Stimulated activated CD4-positive, alpha-beta T cell treated with anti-CD3 and anti-CD28 coated beads, TNF-alpha, amount 100 ng/mL, for 1 hour (primary cell): ENCODE results near the gene SRRD.
"Not testable (repeated sequence)": the region's sequence is repeated elsewhere in the genome, so short reads cannot be mapped to it uniquely, and the experiment has no call there.

Source experiments
- DNase-seq, 3 donors: peaks; one replicate each; pipeline ENCODE4 v3.0.0-alpha.2; 2020; ENCODE audit warnings: low read depth in 3 of 3, low spot score in 1 of 3

SRRD gene

GRCh38 chr22:26483439-26484359, at the start of gene SRRD, which contains the start of gene HPS4:
TSS of gene SRRD (plus strand) at chr22:26483877. CDS start at chr22:26483891, 14 bp downstream.
TSS of gene HPS4 (minus strand) at chr22:26483783. CDS start at chr22:26481762, 2,021 bp downstream.
- peak; percentile 75 to 92 (median 84) for DNase-seq

- DNase-seq, result no peak
These were observed 48.2 kb upstream of the SRRD start for GRCh38 chr22:26435327-26436093.

DNA sequence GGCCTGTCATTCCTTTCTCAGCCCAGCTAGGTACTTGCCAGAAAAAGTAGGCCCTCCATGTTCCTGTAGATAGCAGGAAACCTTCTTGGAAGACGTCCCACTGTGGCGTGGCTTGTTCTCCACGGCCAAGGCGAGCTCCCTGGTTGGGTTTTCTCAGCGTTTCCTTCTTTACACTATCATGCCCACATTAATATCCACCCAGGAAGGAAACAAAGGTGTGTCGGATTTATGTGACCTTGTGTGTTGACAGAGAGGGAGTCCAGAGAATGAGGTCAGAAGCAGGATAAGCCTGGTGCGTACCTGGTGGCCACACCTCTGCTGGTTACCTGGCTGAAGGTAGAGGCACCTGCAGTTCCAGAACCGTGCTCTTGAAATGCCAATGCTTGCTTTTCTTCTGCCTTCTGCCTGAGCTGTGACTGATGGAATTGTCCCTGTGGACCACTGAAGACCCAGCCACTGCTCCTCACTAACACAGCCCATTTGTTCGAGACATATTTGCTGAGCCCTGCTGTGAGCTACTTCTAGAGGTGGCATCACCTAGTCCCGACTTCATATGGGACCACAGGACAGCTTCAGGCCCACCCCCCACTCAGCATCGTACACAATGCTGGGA, 46.7 kb upstream of the SRRD start:
- DNase-seq, result no peak

DNA sequence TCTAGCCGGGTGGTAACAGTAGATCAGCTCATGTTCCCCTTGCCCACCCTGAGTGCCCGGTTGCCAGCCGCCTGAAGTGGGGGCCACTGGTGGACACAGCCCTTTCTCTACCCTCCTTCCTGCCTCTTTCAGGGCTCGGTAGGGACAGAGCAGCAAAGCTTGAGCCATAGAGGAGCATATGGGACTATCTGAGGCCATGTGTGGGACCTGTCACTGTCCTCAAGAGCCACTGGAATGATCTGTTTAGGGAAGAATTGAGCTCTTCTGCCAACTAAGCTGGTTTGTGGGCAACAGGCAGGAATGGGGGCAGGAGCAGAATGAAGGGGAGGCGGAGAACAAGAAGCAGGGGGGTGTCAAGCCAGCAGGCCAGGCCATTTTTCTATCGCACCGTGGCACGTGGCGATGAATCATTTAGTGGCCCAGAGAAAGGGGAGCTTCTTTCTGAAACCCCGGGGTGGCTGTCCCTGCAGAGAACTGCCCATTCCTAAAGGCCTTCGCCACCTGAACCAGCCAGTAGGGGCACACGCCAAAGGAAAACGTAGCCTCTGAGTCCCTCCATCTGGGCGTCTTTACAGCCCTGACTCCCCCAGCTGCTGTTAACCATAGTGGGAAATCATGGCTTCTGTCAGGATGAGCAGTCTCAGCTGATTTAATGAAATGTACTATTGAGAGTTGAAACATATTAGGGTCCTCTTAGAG, 45.8 kb upstream of the SRRD start:
- DNase-seq, result no peak

DNA sequence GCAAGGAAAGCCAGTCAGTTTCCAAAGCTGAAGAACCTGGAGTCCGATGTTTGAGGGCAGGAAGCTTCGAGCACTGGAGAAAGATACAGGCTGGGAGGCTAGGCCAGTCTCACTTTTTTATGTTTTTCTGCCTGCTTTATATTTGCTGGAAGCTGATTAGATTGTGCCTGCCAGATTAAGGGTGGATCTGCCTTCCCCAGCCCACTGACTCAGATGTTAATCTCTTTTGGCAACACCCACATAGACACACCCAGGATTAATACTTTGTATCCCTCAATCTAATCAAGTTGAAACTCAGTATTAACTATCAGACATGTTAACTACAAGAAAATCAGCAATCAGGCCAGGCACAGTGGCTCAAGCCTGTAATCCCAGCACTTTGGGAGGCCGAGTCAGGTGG, 44.9 kb upstream of the SRRD start:
- DNase-seq, result not testable (repeated sequence)

DNA sequence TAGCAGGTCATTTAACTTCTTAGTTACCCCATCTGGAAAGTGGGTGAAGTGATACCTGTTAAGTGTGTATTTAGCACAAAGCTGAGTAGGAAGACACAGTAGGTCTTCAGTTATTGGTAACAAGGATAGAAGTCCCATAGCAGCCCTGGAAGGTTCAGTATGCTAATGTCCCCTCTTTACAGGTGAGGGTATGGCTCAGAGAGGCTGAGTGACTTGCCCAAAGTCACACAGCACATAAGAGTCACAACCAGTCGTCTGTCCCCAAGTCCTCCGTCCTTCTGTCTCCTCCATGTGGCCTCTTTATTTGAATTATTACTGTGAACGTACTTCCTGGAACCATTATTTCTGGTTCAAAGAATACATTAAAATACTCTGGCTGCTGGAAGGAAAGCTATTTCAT, 44.1 kb upstream of the SRRD start:
- DNase-seq, result no peak

DNA sequence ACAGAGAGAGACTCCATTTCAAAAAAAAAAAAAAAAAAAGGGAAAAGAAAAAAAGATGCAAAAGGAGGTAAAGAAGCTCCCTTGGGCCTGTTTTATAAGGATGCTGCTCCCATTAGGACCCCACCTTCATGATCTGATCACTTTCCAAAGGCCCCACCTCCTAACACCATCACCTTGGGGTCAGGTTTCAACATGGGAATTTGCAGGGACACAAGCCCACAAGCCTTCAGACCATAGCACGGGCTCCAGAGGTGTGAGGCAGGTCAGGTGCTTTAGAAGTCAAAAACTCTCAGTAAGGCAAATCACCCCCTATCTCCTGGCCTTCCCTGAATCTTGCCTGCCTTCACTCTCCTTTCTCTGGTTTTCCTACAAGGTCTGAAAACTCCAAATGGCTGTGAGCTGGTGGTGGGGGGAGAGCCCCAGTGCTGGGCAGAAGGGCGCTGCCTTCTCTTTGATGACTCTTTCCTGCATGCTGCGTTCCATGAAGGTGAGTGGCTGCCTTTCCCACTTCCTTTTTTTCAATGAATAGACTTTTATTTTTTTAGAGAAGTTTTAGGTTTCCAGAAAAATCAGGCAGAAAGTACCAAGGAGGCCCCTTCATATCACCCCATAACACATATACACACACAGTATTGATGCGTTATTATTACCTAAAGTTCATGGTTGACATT, 41.5 kb upstream of the SRRD start:
- DNase-seq, result no peak

DNA sequence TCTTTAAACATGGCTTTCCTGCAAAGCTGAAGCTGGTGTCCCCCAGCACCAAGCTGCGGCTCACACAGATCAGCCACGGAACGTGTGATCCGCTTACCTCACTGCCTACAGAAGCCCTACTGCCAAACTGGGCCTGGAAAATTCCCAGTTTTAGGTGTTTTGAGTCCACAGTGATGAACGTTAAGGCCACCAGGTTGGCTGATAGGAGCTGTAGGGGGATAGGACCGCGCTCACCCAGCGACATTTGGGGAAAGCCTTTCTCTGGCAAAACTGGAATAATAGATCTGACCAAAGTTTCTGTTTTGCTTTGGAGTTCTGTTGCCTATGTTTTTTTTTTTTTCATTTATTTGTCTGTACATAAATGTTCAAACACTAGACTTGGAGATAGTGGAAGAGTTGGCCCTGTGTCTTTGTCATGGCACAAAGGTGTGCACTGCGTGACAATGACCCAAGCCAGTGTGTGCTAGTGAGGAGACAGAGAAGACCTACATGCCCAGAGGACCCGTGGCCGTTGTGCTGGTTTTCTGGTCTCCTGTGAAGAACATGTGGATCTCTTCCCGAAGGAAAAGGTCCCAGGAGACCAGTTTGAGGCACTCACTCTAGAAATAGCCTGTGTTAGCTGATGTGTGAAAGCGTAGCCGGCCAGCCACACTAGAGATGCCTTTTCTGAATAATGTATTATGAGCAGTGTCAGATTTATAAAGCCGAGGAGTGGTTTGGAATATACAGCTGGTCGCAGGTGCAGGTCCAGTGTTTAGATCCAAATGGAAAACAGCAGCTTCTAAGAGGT, 39.6 kb upstream of the SRRD start:
- no peak for DNase-seq

DNA sequence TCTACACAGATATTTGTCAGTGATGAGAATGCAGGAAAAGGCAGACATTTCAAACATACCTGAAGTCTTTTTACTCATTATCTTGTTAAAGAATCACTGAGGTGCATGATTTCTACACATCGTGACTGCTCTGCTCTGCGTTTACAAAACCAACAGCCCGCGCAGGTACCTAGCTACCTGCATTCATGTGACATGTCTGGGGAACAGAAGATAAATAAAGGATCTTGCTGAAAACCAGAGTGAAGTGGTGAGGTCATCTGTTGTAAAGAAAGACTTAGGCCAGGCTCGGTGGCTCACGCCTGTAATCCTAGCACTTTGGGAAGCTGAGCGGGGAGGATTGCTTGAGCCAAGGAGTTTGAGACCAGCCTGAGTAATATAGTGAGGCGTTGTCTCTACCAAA, 38.9 kb upstream of the SRRD start:
- no peak for DNase-seq

- DNase-seq, result no peak
These were observed 38.0 kb upstream of the SRRD start for GRCh38 chr22:26445577-26446275.

DNA sequence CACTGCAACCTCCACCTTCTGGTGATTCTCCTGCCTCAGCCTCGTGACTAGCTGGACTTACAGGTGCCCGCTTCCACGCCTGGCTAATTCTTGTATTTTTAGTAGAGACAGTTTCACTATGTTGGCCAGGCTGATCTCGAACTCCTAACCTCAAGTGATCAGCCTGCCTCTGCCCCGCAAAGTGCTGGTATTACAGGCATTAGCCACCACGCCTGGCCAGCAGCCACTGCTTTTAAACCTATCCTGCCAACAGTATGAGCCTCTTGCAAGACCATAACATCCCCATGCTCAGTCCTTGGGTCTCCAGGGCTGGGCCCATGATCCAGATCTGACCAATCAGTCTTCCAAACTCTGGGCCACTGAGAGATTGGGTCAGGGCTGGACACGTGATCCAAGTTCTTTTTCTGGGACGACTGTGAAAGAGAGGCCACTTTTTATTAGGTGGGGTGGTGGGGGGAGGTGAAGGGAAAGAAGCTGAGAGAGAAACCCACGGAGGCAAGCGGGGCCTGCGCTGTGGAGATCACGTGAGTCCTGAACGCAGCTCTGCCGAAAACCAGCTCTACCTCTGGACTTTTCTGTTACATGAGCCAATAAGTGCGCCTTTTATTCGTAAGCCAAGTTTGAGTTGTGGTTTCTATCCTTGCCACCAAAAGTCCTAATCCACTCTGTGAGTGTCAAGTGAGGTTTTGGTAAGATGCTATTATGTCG, 36.7 kb upstream of the SRRD start:
- no peak for DNase-seq

- no peak for DNase-seq
These were observed 35.9 kb upstream of the SRRD start for GRCh38 chr22:26447584-26448329.

DNA sequence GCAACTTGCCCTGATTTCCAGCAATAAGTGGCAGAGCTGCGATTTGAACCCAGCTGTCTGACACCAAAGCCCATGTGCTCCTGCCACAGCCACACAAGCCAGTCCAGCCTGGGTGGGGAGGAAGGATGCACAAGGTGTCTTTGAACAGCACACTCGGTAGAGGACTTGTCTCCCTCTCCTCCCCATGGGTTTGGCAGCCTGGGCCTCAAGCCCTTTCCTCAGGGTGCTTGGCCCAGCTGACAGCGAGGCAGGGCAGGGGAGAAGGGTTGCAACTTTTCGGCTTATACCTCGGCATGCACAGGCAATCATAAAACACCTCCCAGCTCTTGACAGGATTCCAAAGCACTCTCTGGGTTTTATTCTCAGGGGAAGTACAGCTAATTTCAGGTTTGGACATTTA, 35.3 kb upstream of the SRRD start:
- DNase-seq, result no peak

GRCh38 chr22:26448941-26449340, 34.7 kb upstream of the SRRD start:
- no peak for DNase-seq

- no peak for DNase-seq
These were observed 33.1 kb upstream of the SRRD start for GRCh38 chr22:26450453-26451185.

DNA sequence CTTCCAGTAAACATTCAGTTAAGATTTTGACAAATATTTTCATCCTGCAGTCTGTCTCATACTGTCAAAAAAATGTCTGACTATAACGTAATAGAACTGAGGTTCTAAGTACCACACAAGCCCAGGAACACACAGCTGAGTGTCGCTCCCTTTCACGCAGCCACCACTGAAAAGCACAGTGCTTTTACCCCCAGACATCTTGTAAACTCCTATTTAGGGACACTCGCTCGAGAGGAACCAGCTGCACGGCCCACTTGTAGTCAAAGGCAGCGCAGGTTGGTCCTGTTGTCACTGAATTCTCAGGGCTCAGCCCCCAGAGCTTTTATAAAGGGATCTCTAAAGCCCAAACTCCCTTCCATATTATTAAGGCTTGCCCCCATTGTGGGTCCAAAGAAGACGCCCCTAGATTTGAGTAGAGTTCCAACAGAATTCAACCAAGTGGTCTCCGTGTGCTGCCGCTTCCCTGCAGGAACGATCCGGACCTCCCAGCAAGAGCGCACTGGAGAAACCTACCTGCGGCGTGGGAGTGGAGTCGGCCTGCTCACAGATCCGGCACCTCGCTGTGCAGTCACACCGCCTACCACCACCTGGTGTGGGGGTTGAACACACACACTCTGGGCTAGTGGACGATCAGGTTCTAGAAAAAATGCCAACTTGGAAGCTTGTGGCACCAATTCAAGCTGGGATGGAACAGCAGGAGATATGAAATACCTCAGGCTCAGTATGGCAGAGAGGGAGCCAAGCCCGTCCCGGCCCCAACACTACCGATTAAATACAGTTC, 31.3 kb upstream of the SRRD start:
- DNase-seq, result no peak
